ENCODE data around the gene MACROD2.
"Not testable (repeated sequence)": the region's sequence is repeated elsewhere in the genome, so short reads cannot be mapped to it uniquely, and the experiment has no call there.

MACROD2 gene

GRCh38 chr20:15931897-15932296, 1936.6 kb downstream of the MACROD2 start:
- in situ Hi-C loops (cut with MboI; ENCODE audit: low sequenced_read_pairs): no loop called here

- in situ Hi-C loops (cut with MboI; ENCODE audit: low sequenced_read_pairs): no loop called here
These were observed 1941.9 kb downstream of the MACROD2 start for GRCh38 chr20:15937179-15937578.

GRCh38 chr20:15938847-15939246, 1943.5 kb downstream of the MACROD2 start:
- in situ Hi-C loops (cut with MboI; ENCODE audit: low sequenced_read_pairs): no loop called here

GRCh38 chr20:15940127-15940526, 1944.8 kb downstream of the MACROD2 start:
- in situ Hi-C loops (cut with MboI; ENCODE audit: low sequenced_read_pairs): no loop called here

- in situ Hi-C loops (cut with MboI; ENCODE audit: low sequenced_read_pairs): no loop called here
These were observed 1946.8 kb downstream of the MACROD2 start for GRCh38 chr20:15942130-15942529.

- in situ Hi-C loops (cut with MboI; ENCODE audit: low sequenced_read_pairs): no loop called here
These were observed 1950.0 kb downstream of the MACROD2 start for GRCh38 chr20:15945289-15945688.

GRCh38 chr20:15949391-15949790, 1954.1 kb downstream of the MACROD2 start:
- in situ Hi-C loops (cut with MboI; ENCODE audit: low sequenced_read_pairs): no loop called here

GRCh38 chr20:15951658-15952057, 1956.3 kb downstream of the MACROD2 start:
- in situ Hi-C loops (cut with MboI; ENCODE audit: low sequenced_read_pairs): no loop called here

- in situ Hi-C loops (cut with MboI; ENCODE audit: low sequenced_read_pairs): no loop called here
These were observed 1962.8 kb downstream of the MACROD2 start for GRCh38 chr20:15958142-15958541.

- in situ Hi-C loops (cut with MboI; ENCODE audit: low sequenced_read_pairs): no loop called here
These were observed 1969.8 kb downstream of the MACROD2 start for GRCh38 chr20:15965165-15965564.

GRCh38 chr20:15967334-15967733, 1972.0 kb downstream of the MACROD2 start:
- in situ Hi-C loops (cut with MboI; ENCODE audit: low sequenced_read_pairs): no loop called here

GRCh38 chr20:15976047-15976736, 1980.9 kb downstream of the MACROD2 start:
- in situ Hi-C loops (cut with MboI; ENCODE audit: low sequenced_read_pairs): no loop called here

GRCh38 chr20:15977026-15977425, 1981.7 kb downstream of the MACROD2 start:
- in situ Hi-C loops (cut with MboI; ENCODE audit: low sequenced_read_pairs): no loop called here

- in situ Hi-C loops (cut with MboI; ENCODE audit: low sequenced_read_pairs): no loop called here
These were observed 1982.4 kb downstream of the MACROD2 start for GRCh38 chr20:15977758-15978157.

GRCh38 chr20:15985494-15986368, 1990.4 kb downstream of the MACROD2 start:
- in situ Hi-C loops (cut with MboI; ENCODE audit: low sequenced_read_pairs): not testable (repeated sequence)

- in situ Hi-C loops (cut with MboI; ENCODE audit: low sequenced_read_pairs): no loop called here
These were observed 1991.4 kb downstream of the MACROD2 start for GRCh38 chr20:15986690-15987089.

- in situ Hi-C loops (cut with MboI; ENCODE audit: low sequenced_read_pairs): no loop called here
These were observed 1996.0 kb downstream of the MACROD2 start for GRCh38 chr20:15991279-15991678.

GRCh38 chr20:15992564-15992963, 1997.2 kb downstream of the MACROD2 start:
- in situ Hi-C loops (cut with MboI; ENCODE audit: low sequenced_read_pairs): no loop called here

GRCh38 chr20:16000112-16000511, 2004.8 kb downstream of the MACROD2 start:
- in situ Hi-C loops (cut with MboI; ENCODE audit: low sequenced_read_pairs): no loop called here

GRCh38 chr20:16001286-16001685, 2006.0 kb downstream of the MACROD2 start:
- in situ Hi-C loops (cut with MboI; ENCODE audit: low sequenced_read_pairs): no loop called here

GRCh38 chr20:16003310-16003709, 2008.0 kb downstream of the MACROD2 start:
- in situ Hi-C loops (cut with MboI; ENCODE audit: low sequenced_read_pairs): no loop called here
